Amniotic stem cell (primary cell): Measurements from ENCODE around the gene ATP10A.

ENCODE experiments used
- DNase-seq: peaks from one replicate; lab custom pipeline; 2025; lab: John Stamatoyannopoulos, UW

The ATP10A gene

DNA sequence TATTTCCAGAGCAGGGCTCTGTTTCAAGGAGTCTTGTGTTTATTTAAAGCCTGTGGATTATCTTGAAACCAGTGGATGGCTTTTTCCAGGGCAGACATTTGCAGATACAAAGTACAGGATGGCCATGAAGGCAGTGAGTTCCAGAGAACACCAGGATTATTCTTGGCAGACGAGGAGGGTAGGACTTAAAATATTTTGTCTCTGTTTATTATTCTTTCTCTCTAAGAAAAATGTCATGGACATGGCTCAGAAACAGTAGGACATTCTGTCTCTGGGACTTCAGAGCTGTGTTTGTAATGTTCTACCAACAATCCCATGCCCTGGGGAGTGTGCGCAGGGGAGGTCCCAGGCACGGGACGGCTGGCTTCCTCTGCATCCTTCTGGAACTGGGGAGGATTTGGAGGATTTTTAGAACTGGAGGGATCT, 125.9 kb downstream of the ATP10A start:
- DNase-seq, result no peak

DNA sequence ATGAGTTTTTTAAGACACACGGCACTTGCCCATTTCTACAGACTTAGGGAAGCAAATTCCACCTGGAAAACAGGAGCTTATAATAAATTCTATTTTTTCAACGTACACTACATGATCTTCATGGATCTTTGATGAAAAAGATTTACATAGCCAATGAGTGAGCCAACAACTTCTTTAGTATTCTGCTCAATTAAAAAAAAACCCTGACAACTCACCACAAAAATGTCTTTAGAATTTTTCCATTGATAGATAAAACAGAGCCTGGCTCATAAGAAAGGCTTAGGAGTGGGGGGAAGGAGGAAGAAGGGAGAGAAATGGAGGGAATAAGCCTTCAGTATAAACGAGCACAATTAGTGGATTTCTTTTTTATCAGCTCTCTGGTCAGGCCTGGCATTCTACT, 126.7 kb downstream of the ATP10A start:
- no peak for DNase-seq

DNA sequence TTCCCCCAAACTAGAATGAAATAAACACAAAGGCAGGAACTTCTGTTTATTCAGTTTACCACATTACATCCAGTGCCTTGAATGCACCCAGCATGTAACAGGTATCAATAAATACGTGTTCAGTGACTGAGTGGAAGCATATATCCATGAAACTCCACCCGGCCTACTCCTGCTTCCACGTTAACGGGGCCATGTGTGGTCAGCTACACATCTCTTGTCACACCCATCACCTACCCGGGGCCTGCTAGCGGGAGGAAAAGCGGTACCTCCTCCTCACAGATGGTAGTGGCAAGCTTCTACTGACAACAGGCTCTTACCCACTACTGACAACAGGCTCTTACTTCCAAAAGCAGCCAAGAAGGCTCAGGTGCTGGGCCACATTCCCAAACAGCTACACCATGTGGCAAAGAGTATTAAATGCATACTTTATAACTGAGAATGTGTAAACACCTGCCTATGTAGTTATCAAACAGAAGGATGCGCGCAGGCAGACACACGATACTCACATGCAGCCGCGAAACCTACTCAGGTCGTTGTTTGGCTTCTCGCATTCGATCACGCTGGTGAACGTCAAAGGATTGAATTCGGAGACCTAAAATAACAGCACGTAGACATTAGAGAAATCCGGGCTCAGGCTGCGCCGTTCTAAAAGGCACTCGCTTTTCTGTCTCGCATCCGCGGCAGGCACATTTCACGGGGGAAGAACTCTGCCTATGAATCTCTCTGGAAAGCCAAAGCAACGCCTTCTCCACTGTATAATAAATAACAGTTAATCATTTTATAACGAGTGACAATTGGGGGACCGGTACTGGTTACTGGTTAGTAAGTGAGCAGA, 127.4 kb downstream of the ATP10A start:
- no peak for DNase-seq

DNA sequence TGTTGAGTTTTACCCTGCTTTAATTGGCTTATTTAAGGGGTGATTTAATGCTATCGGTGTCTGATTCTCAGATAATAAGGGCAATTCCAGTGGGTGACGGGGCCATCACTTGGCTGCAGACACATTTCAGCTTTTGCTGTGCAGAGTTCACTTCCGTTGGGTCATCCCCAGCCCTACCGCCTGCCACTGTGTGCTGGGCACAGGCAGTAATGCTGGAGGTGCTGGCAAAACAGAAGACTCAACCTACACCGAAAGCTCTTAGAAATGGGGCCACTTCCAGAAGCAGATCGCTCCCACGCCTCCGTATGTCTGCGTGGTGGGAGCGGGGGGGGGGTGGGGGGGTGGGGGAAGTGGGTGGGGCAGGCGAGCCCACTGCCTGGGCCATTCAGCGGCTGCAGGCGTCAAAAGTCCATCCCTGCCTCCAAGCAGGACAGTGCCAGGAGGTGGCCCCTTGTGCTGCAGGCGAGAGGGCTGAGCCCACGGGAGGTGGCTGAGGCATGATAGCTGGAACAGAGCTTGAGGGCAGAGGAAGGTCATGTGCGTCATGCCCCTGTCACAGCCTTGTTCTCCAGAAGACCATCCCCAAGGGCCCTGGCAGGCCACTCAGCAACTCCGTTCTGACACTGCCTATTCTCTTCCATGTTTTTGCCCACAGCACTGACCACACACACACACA, 128.3 kb downstream of the ATP10A start:
- DNase-seq, result no peak

DNA sequence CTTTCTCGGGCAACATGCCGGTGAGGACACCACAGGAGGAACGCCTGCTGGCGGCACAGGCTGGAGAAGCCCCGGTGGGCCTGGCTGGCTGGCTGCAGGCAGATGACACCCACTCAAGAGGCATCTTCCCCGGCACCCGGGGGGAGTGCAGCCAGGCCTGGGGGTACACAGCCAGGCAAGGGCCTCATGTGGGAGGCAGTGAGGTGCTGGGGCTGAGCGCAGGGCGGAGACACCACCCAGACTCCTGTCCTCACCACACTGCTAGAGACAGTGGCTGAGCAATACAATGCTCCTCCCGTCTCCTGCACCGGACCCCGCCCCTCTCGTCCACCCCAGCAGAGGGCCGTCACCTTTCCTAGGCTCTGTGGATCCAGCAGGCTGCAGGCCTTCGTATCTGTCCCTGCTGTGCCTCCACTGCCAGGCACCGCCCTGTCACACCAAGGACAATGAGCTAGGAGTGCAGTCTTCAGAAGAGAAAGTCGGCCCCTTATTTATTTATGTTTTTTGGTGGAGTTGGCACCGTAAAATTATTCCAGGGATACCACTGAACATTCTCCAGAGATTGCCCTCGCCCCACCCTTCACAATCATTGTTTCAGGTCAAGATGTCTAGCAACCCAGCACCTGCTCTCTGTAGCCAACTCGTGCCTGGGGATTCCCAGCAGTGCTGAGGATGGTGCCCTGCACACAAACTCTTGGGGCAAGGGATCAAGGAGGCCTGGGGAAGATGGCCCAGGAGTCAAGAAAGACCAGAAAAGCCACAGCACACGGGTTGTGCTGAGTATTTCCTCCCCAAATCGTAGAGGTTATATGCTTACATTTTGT, 129.1 kb downstream of the ATP10A start:
- no peak for DNase-seq

DNA sequence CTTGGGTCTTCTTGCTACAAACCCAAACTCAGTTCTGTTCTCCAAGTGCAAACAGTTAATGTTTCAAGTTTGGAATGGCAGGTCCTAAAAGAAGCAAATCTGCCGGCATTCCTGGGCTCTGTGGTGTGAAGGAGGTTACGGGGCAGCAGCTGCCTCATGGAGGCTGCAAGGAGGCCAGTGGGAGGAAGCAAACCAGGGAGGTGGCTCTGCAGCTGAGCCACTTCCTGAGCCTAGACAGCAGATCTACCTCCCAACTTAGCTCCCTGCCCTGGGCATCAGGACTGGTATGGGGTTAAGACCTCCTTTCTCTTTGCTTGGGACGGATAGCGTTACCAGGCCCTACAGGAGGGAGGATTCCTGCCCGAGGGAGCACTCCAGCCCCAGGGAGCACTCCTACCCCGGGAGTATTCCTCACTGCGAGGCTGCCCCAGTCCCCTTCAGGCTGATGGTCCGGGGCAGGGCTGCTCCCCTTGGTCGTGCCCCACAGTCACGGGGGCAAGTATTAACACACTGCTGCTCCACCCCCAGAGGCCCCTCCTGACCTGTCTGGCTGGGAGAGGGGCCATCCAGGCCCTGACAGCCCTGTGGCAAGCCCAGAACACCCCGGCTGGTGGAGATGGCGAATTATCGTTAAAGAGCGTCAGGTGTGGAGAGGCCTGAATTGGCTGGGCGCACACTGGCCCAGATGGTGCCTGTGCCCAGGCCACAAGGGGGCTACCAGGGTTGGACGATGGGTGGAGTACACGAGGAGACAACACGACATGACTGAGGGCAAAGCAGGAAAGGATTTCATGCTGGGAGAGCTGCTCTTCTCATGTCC, 129.9 kb downstream of the ATP10A start:
- DNase-seq, result no peak

DNA sequence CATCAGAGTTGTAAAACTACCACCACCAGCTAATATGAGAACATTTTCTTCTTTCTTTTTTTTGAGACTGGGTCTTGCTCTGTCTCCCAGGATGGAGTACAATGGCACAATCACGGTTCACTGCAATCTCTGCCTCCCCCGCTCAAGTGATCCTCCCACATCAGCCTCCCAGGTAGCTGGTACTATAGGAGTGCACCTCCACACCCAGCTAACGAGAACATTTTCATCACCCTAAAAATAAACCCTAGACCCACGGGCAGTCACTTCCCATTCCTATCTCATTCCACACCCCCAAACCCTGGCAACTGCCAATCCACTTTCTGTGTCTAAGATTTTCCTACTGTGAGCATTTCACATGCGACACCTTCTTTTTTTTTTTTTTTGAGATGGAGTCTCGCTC, 130.9 kb downstream of the ATP10A start:
- no peak for DNase-seq

DNA sequence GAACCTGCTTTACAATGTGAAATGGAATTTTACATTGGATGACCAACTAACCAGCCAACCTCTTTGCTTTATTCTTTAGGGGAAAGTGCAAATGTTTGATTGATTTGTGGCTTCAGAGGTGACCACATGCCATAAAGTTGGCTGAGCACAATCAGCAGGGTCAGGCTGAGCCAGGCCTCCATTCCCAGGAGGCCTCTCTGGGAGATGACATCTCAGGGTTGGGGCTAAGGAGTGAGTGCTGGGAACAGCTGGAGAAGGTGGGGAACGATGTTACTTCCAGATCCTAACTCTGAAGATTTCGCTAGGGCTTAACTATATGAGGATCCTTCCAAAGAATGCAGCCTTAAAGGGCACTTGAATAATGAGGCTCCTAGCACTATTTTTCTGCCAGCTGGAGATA, 131.7 kb downstream of the ATP10A start:
- DNase-seq, result no peak

DNA sequence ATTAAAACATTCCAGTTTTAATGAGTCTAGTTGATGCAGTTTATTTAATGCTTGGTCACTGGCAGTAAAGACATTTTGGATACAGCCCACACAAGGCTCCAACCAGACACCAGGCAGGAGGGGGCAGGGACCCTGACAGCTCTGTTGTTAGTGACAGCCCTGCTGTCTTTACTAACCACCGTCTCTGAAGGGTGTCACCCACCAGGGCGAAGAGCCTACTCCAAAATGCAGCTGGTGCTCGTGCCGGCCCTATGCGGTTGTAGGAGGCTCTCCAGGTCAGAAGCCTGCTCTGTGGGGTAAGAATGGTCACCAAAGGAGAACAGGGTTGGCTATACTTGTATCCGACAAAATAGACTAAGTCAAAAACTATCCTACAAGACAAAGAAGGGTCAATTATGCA, 132.2 kb downstream of the ATP10A start:
- no peak for DNase-seq

DNA sequence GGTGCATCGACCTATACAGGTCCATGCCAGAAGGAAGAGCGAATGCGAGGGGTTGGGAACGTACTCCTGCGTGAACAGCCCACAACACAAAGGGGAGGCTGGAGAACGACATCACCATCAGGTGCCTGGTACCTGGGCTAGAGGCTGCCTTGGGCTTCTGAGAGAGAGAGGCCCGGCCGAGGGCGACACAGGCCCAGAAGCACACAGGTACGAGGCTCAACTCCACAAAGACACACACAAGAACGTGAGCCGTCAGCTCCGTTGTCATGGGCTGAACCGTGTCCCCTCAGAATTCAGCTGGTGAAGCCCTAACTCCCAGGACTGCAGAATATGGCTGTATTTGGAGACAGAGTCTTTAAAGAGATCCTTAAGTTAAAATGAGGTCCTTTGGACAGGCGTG, 134.3 kb downstream of the ATP10A start:
- no peak for DNase-seq

DNA sequence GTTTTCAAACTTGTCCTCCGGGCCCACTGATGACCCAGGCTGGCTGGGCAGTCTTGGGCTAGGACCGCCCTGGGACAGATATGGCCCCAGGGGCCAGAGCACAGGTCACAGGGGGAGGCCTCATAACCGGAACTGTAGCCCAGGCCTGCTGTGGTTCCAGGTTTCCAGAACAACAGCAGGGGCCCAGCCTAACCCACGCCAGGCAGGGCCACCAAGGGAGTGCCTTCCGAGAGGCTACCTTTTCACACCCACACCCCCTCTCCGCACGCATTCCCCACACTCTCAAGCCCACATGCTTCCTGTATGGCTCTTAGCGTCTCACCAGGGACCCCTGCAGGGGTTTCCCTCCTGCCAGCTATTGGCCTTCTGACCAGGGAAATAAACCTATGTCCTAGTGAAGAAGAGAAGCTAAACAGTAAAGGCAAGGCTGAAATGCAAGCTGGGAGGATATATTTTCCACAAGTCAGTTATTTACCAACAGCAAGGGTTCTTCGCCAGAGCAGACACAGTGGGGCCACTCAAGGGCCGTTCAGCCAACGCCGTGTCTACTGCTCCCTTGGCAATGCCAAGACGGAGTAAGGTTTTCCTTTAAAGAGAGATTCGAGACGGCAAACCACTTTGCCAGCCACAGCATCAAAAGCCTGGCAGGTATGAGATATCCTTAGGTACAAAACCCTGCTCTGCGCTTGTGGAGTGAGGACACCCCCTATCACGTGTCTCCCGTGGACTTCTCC, 135.1 kb downstream of the ATP10A start:
- no peak for DNase-seq

DNA sequence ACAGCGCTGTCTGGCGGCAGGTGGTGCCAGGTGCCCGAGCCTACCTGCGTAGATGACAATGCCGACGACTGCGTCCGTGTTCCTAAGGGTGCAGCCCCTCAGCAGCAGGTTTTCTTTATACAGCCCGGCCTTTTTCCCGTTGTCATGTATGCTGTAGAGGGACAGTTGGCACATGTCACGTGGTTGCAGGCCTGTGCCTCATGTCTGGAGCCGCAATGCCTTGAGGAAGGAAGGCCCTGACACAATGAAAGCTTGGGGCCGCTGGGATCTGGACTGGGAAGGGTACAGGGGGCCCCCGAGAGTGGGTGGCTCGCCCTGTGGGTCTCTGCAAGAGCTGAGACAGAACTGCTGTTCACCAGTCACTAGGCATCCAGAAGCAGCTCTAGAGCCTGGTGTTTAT, 136.0 kb downstream of the ATP10A start:
- no peak for DNase-seq

DNA sequence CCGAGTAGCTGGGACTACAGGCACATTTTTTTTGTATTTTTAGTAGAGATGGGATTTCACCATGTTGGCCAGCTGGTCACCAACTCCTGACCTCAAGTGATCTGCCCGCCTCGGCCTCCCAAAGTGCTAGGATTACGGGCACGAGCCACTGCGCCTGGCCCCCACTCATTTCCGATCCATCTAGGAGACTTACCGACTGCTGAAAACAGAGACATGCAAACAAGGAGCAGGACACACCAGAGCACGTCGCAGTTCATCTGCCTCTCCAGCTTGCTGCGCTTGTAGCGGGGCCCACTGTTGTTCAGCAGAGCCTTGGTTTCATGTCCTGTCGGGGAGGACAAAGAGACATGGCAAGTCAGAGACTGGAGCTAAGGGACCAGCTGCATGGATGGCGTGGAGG, 137.4 kb downstream of the ATP10A start:
- DNase-seq, result no peak

DNA sequence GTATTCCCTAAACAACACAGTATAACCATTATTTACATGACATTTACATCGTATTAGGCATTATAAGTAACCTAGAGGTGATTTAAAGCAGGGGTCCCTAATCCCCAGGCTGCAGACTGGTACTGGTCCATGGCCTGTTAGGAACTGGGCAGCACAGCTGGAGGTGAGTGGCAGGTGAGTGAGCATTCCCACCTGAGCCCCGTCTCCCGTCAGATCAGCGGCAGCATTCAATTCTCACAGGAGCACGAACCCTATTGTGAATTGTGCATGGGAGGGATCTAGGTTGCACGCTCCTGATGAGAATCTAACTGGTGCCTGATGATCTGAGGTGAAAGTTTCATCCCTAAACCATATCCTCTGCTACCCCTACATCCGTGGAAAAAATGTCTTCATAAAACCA, 138.2 kb downstream of the ATP10A start:
- no peak for DNase-seq

DNA sequence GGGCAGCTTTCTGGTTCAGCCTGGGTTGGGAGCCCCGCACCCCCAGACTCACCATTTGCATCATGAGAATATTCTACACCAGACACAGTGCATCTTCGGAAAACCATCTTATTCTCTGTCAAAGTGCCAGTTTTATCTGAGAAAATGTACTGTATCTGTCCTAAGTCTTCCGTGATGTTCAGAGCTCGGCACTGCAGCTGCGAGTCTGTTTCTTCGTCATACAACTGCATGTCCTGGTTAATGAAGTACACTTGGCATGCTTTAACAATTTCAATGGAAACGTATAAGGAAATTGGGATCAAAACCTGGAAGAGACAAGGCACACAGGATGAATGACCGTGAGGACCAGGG, 141.5 kb downstream of the ATP10A start:
- no peak for DNase-seq

DNA sequence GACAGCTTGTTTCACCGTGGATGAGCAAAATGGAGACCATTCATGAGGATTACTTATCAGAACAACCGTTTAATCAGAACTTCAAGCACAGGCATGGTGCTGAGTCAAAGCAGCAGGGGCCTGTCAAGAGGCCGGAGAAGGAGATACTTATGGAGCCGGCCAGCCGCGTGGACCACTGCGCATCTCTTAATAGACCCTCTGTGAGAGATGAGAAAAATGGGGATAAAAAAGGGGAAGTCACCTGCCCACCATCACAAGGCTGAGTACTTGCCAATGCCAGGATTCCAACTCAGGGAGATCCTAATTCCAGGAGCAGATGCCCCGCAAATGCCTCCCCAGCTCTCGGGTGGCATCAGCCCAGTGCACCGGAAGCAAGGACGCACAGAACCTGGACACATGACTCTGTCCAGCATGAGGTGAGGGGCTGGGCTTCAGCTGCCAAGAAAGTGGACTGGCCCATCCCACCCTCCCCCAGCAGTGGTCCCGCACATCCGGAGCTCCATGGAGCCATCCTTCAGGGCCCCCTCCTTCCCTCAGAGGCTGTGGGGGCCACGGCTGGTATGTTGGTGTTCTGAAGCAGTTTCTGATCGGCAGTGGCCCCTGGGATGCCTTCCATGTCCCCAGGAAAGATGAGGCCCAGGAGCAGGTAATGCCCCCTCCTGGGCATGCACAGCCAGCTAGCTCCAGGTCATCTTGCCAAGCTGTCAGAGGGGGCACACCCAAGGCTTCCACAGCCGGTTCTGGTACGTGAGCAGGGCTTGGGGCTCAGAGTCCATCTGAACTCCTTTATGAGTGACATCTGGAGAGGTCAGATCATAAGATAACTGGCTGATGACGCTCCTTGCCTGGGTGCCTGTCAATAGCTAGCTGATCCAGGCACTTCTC, 143.8 kb downstream of the ATP10A start:
- no peak for DNase-seq

DNA sequence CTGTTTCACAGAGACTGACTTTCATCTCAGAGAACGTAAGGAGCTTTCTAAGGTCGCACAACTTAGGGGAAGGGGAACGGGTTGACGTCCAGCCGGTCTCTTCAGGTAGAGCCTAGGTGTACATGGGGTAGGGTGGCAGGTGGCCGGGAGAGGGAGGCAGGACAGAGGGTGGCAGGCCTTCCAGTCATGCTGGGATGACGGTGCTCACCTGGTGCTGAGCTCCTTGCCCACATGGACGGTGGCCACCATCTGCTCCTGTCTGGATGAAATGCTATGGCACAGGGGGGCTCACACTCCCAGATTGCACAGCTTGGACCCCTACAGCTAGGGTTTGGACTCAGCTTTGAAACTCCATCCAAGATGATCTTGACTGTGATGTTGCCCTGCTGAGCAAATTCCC, 144.5 kb downstream of the ATP10A start:
- no peak for DNase-seq

DNA sequence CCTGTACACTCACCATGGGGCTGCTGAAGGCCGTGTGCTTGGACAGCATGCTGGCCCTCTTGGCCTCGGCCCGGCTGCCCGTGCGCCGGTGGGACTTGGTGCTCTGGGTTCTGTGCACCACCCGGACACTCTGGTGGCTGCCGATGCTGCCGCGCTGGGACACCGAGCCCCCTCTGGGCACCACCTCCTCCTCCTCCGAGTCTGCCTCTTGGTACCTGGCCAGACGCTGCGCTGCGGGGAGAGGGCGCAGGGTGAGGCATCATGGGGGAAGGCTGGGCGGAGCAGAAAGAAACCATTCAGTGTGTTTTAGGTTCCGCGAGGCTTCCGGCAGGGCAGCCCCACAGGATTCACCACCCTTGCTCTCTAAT, 145.0 kb downstream of the ATP10A start:
- no peak for DNase-seq

DNA sequence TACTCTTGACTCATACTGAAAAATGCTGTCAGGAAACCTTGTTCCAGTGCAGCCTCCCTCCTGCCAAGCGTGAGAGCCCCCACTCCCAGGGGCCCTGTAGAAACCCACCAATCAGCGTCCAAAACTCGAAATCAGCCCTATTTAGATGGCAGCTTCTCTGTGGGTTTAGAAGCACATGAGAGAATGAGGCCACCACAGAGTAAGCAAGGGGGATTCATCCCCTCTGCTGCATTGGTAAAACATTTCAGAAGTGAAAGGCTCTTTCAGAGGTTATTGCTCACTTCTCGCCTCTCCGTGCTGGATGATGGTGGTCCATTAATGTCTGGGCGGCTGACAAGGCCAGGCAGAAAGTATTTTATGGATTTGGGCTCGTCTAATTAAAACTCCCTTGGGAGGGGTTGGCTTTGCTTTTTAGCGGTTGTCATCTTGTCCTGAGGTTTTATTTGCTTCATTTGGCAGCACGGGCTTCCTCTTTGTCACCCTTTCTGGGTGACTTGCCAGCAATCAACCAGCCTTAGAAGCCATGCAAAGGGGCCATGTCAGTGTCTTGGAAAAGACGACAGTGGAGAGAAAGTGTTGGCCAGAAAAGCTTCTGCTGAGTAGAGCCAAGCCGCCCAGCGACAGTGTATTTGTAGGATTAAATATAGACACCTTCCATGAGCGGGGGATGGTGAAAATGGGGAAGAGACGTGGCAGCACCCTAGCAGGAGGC, 145.5 kb downstream of the ATP10A start:
- DNase-seq, result no peak

DNA sequence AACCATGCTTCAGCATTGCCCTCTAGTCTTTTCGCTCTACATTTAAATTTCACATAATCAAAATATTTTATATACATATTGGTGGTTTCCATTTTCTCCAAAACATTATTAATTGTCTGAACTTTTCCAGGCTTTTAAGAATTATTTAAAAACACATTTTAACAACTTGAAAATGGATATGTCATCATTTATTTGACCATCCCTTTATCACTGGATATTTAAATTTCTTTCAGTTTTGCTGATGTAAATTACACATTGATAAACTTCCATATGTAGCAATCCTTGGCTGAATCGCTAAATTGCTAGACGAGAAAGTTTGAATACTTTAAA, 146.0 kb downstream of the ATP10A start:
- no peak for DNase-seq
